Mucosa of descending colon (tissue), 3 donors: ENCODE measurements around the gene DEFB116. TPM values are rescaled to one million over a fixed set of nuclear protein-coding genes. Genes with fewer than 3 reads are reported as not detected.
A peak's percentile ranks its signal among the peaks of the same experiment; 100 is the strongest.

Experiments
- ATAC-seq: fragments of 200-7000 bp; cut with Tn5 transposase; one replicate; pipeline ENCODE4 v1.9.1; 2020; ENCODE audit warnings: mild to moderate bottlenecking, moderate library complexity
- DNase-seq, 3 donors: peaks; one replicate each; pipeline ENCODE4 v3.0.0-alpha.2; 2020
- H3K36me3 ChIP-seq: fragments of 200-600 bp; one replicate; pipeline ENCODE4 v1.8.0; 2021; ENCODE audit warnings: low read depth, mild to moderate bottlenecking
- H3K4me1 ChIP-seq: fragments of 200-600 bp; one replicate; pipeline ENCODE4 v1.8.0; 2021; ENCODE audit warnings: low read depth, mild to moderate bottlenecking
- H3K4me3 ChIP-seq: fragments of 200-600 bp; one replicate; pipeline ENCODE4 v1.8.0; 2021; ENCODE audit warnings: mild to moderate bottlenecking
- H3K9me3 ChIP-seq: fragments of 200-600 bp; one replicate; pipeline ENCODE4 v1.8.0; 2021; ENCODE audit warnings: mild to moderate bottlenecking
- intact Hi-C, 2 donors: fragments of 100-400 bp; cut with DNase I in 1 of 2; cut with micrococcal nuclease in 1 of 2; formaldehyde crosslinking; loops; one replicate each; pipeline versions ENCODE4 v1.11.0 to v1.11.1; 2022; cut with DNase I, micrococcal nuclease
- total RNA-seq, 3 donors: library from RNA; stranded (reverse); fragmentation: NEBNext Ultra II Directional in 2 of 3; extraction: Animal tissue kit (Norgen Biotek cat#: 25700) in 2 of 3; gene quantifications; one replicate each; pipeline versions ENCODE4 v1.2.1 to v1.2.4, GENCODE V29; 2021 to 2023
- TF ChIP-seq, protein P1 (sequence below): fragments of 200-600 bp; IDR thresholded peaks from one replicate; pipeline ENCODE4 v1.8.0; 2022; ENCODE audit warnings: antibody characterized with exemption, mild to moderate bottlenecking
- donor health status: DM: no; HTN: no; CAD: no; lungs with moderate emphysema.
- donor health status: DM: no; HTN: no; CAD: no.
- donor health status: DM: no; HTN: yes; CAD: no.

DEFB116 gene
- total RNA-seq, 3 donors from 2014 or later, result not detected

DNA sequence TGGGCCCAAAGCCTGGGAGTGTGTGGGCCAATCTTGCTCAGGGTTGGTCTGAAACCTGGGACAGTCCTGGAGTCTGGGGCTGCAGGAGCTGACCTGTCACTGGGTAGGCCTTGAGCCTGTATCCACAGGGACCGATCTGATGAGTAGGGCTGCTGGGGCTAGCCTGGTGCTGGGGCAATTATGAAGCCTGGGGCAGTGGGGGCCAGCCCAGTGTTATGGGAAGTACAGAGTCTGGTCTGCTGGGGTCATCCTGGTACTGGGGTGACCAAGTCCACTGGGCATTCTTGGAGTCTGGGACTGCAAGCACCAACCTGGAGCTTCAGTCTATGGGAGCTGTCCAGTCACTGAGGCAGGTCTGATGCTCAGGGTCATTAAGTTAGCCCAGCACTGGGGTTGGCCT is 30.2 kb downstream of the DEFB116 start:
- Histone ChIP-seq H3K9me3 (peaks cover 71% of the 10 kb centered on the region), H3K4me3 (no peak overlapping the region), H3K36me3 (no peaks in the 10 kb centered on the region), H3K4me1 (no peaks in the 10 kb centered on the region)
- TF ChIP-seq, protein P1, sequence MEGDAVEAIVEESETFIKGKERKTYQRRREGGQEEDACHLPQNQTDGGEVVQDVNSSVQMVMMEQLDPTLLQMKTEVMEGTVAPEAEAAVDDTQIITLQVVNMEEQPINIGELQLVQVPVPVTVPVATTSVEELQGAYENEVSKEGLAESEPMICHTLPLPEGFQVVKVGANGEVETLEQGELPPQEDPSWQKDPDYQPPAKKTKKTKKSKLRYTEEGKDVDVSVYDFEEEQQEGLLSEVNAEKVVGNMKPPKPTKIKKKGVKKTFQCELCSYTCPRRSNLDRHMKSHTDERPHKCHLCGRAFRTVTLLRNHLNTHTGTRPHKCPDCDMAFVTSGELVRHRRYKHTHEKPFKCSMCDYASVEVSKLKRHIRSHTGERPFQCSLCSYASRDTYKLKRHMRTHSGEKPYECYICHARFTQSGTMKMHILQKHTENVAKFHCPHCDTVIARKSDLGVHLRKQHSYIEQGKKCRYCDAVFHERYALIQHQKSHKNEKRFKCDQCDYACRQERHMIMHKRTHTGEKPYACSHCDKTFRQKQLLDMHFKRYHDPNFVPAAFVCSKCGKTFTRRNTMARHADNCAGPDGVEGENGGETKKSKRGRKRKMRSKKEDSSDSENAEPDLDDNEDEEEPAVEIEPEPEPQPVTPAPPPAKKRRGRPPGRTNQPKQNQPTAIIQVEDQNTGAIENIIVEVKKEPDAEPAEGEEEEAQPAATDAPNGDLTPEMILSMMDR, result no peak
- intact Hi-C loops, result no loop called here
- no peak for DNase-seq
- ATAC-seq, result no peak

DNA sequence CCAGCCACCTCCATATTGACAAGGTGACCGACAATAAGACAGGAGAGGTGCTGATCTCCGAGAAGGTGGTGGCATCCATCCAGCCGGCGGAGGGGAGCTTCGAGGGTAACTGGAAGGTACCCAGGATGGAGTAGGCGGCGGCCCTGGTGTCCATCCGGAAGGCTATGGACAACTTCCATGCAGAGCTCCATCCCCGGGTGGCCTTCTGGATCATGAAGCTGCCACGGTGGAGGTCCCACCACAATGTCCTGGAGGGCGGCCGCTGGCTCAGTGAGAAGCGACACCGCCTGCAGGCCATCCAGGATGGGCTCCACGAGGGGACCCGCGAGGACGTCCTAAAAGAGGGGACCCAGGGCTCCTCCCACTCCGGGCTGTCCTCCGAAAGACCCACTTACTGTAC is 33.9 kb downstream of the DEFB116 start:
- DNase-seq (no peak), ATAC-seq (no peak)
- Histone ChIP-seq H3K9me3 (peaks cover 83% of the 10 kb centered on the region), H3K36me3 (no peaks in the 10 kb centered on the region), H3K4me3 (no peak overlapping the region), H3K4me1 (no peaks in the 10 kb centered on the region)
- intact Hi-C loops, result no loop called here
- TF ChIP-seq, protein P1, result no peak

DNA sequence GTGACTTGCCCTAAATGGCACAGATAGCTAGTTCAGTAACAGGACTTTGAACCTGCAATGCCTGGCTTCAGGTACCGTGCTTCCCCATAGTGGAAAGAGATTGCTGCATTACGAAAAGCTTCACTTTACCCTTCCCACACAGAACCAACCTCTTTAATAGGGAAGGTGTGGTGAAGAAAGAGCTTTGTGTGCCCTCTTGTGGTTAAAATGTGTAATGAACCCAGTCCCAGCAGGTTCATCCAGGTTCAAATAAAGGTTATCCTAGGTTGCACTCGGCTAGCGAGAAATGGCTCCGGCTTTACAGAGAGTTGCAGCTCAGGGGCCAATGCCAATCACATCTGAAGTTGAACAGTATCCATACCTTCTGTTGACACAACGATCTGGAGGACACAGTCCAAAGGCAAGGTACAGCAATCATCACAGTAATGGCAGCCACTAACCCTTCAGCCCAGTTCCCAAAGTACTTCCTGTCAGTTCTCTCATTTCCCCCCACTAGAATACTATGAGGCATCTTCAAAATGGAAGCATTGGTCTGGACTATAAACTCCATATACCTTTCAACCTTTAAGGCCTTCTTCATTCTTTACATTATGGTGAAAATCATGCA is 48.0 kb downstream of the DEFB116 start:
- peak; percentile 30 for ATAC-seq
- no peak for DNase-seq
- TF ChIP-seq, protein P1, result no peak
- no peaks in the 10 kb centered on the region for H3K4me1 ChIP-seq
- intact Hi-C loops, result no loop called here
- no peak overlapping the region for H3K4me3 ChIP-seq
- H3K9me3 ChIP-seq, result peaks cover 40% of the 10 kb centered on the region
- no peaks in the 10 kb centered on the region for H3K36me3 ChIP-seq

DNA sequence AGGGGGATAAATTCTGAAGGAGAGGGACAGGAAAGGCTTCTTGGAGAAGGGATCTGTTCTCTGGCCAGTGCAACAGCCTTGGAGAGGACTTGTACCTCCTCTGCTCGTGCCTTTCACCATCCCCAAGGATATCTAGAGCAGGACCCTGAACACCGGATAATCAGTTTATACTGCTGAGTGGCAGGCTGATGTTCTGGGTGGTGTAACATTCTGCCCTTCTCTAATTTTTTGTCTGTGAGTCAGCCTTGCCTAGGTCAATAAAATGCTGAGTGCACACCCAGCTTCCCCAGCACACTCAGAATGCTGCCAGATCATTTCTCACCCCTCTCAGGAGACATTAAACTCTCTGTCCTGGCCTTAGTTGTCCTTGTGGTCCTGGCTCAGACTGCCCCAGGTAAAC is 51.0 kb downstream of the DEFB116 start, which contains the start of gene DEFB115:
DEFB115 (plus strand) TSS at position 301 of the 400 bp plus-strand sequence; CDS start at position 301, 0 bp downstream.
- H3K4me1 ChIP-seq, result no peaks in the 10 kb centered on the region
- H3K36me3 ChIP-seq, result no peaks in the 10 kb centered on the region
- no peak for ATAC-seq
- intact Hi-C loops, result no loop called here
- DNase-seq, result no peak
- TF ChIP-seq, protein P1, result no peak
- H3K9me3 ChIP-seq, result peaks cover 47% of the 10 kb centered on the region
- no peak within 1 kb of the TSS for H3K4me3 ChIP-seq

DNA sequence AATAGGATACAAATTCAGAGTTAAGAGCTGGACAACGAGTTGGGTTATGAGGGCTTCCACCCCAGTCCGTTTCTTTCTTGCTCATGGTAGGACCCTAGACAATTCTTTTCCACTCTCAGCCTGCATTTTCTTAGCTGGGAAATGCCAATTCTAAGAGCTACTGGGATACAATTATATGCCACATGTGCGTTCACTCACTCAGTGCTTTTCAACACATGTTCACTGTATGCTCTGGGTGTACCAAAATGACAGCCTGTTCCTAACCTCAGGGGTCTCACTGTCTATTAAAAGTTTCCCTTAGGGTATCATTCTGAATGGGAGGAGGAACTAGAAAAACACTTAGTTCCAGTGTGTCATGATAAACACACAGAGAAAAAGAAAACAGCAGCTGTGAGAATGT is 51.4 kb downstream of the DEFB116 start:
- Histone ChIP-seq H3K9me3 (peaks cover 46% of the 10 kb centered on the region), H3K4me3 (no peak overlapping the region), H3K4me1 (no peaks in the 10 kb centered on the region), H3K36me3 (no peaks in the 10 kb centered on the region)
- ATAC-seq (no peak), DNase-seq (no peak)
- TF ChIP-seq, protein P1, result no peak
- intact Hi-C loops, result no loop called here

Other genes starting within 250 kb of the DEFB116 start
- gene DEFB115, start 50.9 kb downstream of the DEFB116 start, total RNA-seq, result not detected
- gene DEFB118, start 60.0 kb upstream of the DEFB116 start, total RNA-seq, result not detected
- gene DEFB119, start 82.0 kb upstream of the DEFB116 start, total RNA-seq, result not detected
- gene DEFB121, start 97.6 kb upstream of the DEFB116 start, total RNA-seq, result not detected
- not detected for gene DEFB123, start 132.0 kb upstream of the DEFB116 start, total RNA-seq
- gene DEFB124, start 166.5 kb upstream of the DEFB116 start, total RNA-seq, result not detected
- 1 to 10 TPM in 2 of 3 donors, under 1 TPM in 1; 0.46 to 3.5 (median 1.2) TPM for gene REM1, start 166.7 kb upstream of the DEFB116 start, total RNA-seq
- 100 to 1,000 TPM in 2 of 3 donors, 10 to 100 TPM in 1; 95.6 to 137 (median 109) TPM for gene HM13, start 205.9 kb upstream of the DEFB116 start, total RNA-seq